HG03139 (cell line): ENCODE data around the gene MOSPD3.

Experiments
- ATAC-seq: cut with Tn5 transposase; IDR thresholded peaks from one replicate; pipeline ENCODE4 v1.9.1; 2021; ENCODE audit not compliant: unreplicated experiment

Gene MOSPD3

GRCh38 chr7:100575206-100575631, 37.1 kb upstream of the MOSPD3 start:
- ATAC-seq, result no peak

- ATAC-seq, result no peak
Observed at GRCh38 chr7:100575746-100576383, 36.5 kb upstream of the MOSPD3 start.

GRCh38 chr7:100576384-100576993, 35.9 kb upstream of the MOSPD3 start:
- no peak for ATAC-seq

- ATAC-seq, result no peak
Observed at GRCh38 chr7:100577103-100577502, 35.2 kb upstream of the MOSPD3 start.

- no peak for ATAC-seq
Observed at GRCh38 chr7:100577507-100577906, 34.8 kb upstream of the MOSPD3 start.

DNA sequence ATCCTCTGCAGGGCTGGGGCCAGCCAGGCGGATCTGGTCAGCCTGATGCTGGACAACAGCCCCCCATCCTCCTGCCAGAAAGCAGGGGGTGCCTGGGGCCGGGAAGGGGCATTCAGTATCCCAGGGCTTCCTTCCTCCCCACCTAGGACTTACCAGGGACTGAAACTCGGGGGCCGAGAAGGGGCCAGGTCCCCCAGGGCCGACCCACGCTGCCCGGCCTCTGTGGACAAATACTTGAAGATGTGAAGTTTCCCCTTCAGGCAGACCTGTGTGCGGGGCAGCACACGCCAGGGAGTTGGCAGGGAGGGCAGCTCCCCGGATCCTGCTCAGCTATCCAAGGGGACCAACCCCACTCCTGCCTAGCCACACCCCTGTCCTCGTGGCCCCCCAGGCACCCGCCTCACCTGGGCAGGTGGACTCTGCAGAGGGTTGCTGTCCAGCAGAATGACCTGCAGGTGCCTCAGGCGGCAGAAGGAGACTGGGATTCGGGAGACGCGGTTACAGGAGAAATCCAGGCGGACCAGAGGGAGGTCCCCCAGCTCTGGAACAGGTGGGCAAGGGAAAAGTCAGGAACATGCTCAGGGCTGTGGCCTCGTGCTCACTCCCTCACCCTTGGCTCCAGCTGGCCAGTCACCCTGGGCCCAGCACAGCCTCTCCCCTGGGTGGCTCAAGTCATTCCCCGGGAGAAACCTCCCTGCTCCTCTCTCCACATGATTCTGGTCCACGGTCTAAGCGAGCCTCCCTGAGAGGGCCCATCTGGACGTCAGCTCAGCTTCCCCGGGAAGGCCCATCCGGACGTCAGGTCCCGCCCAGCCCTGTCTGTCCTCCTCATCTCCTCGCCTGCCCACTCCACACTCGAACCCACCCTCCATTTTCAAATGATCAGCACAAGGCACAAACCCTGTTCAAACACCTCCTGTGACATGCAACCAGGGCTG, 33.8 kb upstream of the MOSPD3 start:
- ATAC-seq, result no peak

- ATAC-seq, result no peak
Observed at GRCh38 chr7:100580466-100581283, 31.7 kb upstream of the MOSPD3 start.

DNA sequence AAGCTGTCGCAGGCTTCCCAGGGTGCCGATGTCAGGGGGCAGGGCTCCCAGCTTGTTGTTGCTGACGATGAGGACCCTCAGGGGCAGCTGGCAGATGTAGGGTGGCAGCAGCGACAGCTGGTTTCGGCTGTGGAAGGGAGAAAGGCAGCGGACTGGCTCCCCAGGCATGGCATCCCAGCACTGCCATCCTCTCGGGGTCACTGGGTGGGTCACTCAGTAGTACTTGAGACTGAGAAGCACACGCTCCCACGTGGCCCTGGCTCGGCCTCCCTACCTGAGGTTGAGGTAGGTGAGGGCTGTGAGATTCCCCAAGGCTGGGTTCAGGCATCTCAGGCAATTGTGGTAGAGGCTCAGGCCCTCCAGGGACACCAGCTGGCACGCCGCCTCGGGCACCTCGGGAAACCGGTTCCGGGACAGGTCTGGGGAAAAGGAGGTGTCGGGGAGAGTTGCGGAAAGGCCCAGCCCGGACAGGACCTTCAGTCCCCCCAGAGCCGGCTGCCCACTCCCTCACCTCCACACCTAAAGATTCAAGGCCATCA, 30.2 kb upstream of the MOSPD3 start:
- no peak for ATAC-seq

DNA sequence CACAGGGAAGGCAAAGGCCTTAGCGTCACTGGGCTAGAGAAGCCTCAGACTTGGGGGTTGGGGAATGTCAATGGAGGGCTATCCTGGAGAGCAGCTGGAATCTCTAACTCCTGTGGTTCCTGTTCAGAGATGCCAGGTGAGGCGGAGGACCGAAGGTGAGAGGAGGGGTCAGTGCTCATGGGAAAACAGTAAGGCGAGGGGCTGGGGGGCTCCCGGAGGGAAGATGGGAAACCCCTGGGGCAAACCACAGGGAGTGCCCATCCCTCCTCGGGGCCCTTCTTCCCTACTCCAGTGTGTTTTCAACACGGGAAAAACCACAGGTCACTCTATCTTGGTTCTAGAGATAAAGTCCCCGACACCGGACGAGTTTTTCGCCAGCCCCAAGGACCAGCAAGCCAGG, 29.7 kb upstream of the MOSPD3 start:
- no peak for ATAC-seq

DNA sequence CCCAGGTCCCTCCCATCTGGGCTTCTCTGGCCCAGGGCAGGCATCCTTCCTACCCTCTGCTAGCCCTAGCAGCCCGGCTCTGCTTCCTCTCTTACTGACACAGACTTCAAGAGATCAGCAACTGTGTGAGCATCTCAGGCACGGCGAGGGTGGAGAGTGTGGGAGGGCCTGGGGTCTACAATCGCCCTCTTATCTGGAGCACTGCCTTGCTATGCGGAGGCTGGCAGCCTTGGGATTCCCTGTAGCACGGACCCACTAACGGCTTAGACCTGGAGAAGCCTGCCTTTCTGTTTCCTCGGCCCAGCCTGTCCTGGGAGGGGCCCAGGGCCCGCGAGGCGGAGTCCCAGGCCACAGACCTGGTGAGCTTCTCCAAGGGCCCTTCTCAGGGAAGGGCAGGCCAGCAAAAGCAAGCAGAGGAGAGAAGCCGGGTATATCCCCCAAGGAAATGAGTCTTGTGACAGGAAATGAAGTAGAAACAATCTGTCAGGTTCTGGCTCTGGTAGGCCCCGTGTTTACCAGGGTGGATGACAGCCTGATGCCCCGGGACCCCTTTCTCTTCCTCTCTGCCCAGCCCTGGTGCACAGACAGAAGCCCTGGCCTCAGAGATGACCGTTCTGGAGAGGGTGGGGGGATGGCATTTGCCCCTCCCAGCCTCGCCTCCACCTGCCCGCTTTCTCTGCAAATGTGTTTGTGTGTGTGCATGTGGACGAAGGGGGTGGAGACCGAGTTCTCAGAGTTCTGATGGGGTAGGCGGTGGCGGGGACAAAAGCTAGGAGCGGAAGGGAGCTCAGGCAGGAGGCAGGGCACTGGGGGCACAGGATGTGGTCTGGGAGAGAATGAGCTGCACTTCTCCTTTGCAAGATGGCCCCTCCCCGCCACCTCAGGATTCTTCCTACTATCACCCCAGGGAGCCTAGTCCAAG, 28.9 kb upstream of the MOSPD3 start:
- no peak for ATAC-seq

DNA sequence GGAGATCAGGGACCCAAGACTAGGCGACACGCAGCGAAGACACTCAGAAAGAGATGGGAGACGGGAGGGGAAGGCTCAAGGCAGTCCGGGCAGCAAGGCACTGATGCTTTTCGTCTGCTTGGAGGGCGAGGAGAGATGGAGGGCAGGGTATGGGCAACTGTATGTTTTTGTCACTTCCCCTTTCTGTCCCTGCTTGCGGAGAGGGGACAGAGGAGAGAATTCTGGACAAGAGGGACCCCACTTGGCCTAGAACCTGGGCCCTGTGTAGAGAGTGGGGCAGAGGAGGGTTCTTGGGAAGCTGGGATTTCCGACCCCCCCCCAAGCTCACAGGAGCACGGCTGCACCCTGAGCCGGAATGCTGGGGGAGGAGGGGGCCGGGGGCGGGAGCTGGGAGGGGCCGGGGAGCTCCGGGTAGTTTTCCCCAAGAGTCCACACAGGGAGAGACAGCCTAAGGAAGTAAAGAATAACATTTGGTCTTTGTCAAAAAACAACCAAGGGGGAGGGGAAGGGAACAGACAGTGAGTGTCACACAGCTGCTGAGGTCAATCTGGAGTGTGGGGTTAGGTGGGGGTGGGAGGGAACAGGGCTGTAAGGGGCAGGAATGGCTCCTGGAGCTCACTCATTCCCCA, 28.2 kb upstream of the MOSPD3 start:
- ATAC-seq, result no peak

DNA sequence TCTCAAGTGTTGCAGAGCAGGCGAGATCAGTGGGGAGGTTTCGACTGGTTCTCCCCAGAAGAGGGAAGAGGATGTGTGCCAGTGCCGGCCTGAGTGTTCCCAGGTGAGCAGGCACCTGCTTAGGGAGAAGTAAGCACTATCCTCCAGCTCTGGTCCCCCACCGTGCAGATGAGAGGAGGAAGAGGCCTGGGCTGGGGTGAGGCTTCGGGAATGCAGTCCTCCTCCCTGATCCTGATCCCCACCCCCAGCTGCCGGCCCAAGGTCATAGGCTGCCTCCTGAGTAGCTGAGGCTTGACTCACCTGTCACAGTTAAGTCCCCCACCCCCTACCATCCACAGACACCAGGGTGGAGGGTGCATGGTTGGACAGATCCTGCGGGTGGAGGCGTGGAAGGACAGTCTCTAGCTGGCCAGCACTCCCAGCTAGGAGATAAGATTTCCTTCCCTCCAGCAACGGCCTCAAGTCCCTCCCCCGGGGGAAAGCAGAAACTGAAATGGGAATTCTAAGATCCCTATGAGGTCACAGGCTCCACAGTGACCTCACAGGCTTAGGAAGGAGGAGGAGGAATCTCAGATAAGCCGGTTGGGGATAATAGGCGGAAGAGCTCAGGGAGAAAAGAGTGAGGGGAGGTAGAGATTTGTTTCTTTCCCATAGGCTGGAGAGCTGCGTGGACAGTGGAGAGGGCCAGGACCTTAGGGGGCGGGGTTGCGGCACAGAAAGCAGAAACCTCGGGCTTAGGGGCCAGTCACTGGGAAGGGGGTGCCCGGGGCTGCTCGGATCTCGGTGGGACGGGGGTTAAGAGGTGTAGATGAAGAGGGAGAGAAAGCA, 27.4 kb upstream of the MOSPD3 start:
- no peak for ATAC-seq

DNA sequence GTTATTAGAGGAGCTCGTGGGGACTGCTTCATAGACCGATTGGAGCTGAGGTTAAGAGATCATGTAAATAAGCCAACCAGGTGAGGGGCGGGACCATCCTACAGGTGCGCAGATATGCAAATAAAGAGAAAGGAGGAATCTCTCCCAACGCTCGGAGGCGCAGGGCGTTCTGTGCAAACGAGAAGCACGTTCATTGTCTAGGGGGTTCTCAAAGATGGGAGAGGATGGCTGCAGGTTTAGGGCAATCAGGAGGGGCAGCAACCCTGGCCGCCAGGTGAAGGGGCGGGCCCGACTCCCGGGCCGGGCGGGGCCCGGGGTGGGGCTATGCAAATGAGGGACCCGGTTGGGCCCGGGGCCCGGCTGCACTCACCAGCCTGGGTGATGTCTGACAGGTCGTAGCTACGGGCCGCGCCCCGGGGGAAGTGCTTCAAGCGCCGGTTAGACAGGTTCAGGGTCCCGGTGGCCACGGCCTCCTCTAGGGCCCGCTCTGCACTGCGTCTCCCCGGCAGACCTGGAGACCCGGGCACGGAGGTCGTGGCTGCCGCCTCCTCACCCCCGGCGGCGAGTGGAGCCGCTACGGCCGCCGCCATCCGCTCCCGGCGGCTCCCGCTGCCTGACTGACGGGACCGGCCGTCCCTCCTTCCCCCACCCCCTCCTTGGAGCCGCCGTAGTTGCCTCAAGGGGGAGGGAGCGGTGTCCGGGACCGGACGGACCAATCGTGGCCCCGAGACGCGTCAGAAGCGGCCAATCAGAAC, 26.7 kb upstream of the MOSPD3 start, which contains the start of gene LRCH4:
Gene LRCH4, minus strand, starts transcription at position 619 of the 755 bp plus-strand sequence. Its CDS starts 29 bp downstream, at position 590.
- ATAC-seq, result no peak

DNA sequence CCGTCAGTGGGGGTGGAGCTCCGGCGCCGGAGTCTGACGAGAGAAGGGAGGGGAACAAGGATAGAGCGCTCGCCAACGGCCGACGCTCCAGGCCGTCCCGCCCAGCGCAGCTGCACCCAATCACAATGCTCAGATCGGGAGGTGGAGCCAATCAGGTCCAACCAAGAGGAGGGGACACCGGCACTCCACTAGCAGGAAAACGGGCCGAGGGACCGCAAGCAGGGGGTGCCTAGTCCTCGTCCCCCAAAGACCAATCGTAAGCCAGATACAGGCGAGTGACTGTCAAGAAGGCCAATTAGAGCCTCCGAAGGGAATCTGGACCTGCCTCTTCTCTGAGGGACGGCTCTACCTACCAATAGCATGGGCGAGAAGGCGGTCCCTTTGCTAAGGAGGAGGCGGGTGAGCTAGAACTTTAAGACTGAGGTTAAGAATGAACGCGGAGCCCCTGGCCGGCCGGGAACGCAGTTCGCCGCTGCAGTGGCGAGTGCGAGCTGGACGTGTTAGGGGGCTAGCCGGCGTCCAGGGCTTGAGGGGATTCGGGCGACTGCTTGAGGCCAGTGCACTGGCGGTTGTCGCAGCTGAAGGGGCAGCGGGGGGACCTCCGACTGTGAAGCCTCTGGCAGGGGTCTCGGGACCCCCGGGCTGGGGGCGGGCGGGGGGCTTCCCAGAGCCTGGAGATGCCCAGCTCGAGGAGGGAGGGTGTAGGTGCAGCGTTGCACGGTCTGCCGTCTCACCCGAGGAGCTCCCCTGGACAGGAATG, 25.9 kb upstream of the MOSPD3 start, which contains the start of gene FBXO24:
Gene FBXO24, plus strand, starts transcription at position 63 of the 760 bp plus-strand sequence. Its CDS starts 298 bp downstream, at position 361.
- ATAC-seq, result peak; percentile 73

DNA sequence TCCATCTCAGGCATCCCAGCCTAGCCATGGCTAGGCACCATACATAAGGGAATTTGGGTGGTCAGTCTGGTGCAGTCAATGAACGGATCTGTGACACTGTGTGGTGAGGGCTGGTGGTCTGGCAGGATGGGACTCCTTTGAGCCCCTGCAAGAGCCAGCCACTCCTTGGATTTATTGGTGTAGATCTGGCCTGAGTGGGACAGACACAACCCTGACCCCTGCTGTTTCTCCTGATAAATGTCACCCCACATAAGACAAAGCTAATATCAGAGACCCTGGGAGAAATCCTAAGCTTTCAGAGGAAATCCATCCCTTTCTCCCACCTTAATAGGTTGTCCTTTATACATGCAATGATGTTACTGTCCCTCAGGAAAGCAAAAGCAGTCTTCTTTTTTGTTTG, 23.9 kb upstream of the MOSPD3 start:
- no peak for ATAC-seq

- no peak for ATAC-seq
Observed at GRCh38 chr7:100589341-100589947, 22.9 kb upstream of the MOSPD3 start.
